ENCODE results near the gene LRMDA.

The LRMDA gene

DNA sequence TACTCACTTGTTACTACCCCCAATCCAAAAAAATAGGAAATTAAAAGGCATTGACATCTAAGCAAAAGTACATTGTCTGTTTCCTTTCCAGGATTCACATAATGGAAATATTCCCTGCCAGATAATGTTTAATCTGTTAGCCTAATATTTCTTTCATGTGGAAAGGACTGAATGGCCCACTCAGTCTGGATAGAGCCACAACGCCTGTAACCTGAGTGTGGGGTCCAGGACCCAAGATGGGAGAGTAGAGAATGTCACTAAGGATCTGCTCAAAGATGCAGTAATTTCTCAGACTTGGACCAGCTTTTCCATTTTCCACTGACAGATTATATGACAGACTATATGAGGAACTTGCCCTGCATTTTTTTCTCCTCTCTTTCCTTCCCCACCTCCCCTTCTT, 1117.3 kb downstream of the LRMDA start:
- POLR2A ChIA-PET, result no interaction called here
- TF ChIP-seq, protein P1, sequence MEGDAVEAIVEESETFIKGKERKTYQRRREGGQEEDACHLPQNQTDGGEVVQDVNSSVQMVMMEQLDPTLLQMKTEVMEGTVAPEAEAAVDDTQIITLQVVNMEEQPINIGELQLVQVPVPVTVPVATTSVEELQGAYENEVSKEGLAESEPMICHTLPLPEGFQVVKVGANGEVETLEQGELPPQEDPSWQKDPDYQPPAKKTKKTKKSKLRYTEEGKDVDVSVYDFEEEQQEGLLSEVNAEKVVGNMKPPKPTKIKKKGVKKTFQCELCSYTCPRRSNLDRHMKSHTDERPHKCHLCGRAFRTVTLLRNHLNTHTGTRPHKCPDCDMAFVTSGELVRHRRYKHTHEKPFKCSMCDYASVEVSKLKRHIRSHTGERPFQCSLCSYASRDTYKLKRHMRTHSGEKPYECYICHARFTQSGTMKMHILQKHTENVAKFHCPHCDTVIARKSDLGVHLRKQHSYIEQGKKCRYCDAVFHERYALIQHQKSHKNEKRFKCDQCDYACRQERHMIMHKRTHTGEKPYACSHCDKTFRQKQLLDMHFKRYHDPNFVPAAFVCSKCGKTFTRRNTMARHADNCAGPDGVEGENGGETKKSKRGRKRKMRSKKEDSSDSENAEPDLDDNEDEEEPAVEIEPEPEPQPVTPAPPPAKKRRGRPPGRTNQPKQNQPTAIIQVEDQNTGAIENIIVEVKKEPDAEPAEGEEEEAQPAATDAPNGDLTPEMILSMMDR (IDR thresholded peaks at IDR 0.05; ENCODE audit: control extremely low read depth, extremely low read depth, low read depth, missing control alignments), result no peak
- no peak for DNase-seq (ENCODE audit: extremely low spot score)
- CTCF ChIA-PET, result no interaction called here

DNA sequence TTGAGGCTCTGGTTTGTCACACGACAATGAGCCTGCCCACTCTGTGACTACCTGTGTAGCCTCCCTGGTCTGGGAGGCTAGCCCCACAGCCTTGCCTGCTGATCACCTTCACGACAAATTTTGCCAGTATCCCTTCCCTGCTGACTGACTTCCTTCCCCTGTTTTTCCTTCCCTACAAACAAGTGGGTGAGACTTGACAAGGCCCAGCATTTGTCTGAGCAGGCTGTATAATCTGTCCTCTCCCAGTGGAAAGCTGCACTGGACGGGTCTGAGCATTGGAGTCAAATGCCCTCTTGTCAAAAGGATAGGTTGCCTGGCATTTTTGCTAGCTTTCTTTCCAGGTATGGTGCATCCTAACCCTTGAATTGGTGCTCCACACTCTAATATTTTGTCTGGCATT, 1117.7 kb downstream of the LRMDA start:
- TF ChIP-seq, protein P1 (IDR thresholded peaks at IDR 0.05; ENCODE audit: control extremely low read depth, extremely low read depth, low read depth, missing control alignments), result no peak
- CTCF ChIA-PET, result no interaction called here
- POLR2A ChIA-PET, result no interaction called here
- no peak for DNase-seq (ENCODE audit: extremely low spot score)

DNA sequence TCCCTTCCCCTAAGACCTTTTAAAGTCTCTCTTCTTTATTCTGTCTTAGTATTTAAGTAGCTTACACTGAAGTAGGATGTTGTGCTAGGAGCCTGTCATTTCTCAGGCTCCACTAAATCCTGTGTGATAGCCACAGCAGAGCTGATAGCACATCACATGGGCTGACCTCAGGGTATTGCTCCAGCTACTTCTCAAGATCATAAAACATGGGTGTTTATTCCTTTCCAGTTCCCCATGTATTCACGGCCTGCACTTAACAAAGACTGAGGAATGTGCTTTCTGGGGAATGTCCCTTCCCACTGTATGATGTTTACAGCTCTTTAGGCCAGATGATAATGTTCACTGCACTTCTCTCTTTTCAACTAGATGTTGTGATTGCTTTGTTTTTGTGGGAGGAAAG, 1119.4 kb downstream of the LRMDA start:
- ChIA-PET CTCF (interaction anchor here (1.7 kb wide), 1 partner anchor 15 kb away, joined by 5 read pairs; no protein-coding TSS in a partner anchor), POLR2A (no interaction called here)
- TF ChIP-seq, protein P1 (IDR thresholded peaks at IDR 0.05; ENCODE audit: control extremely low read depth, extremely low read depth, low read depth, missing control alignments), result no peak
- no peak for DNase-seq (ENCODE audit: extremely low spot score)

DNA sequence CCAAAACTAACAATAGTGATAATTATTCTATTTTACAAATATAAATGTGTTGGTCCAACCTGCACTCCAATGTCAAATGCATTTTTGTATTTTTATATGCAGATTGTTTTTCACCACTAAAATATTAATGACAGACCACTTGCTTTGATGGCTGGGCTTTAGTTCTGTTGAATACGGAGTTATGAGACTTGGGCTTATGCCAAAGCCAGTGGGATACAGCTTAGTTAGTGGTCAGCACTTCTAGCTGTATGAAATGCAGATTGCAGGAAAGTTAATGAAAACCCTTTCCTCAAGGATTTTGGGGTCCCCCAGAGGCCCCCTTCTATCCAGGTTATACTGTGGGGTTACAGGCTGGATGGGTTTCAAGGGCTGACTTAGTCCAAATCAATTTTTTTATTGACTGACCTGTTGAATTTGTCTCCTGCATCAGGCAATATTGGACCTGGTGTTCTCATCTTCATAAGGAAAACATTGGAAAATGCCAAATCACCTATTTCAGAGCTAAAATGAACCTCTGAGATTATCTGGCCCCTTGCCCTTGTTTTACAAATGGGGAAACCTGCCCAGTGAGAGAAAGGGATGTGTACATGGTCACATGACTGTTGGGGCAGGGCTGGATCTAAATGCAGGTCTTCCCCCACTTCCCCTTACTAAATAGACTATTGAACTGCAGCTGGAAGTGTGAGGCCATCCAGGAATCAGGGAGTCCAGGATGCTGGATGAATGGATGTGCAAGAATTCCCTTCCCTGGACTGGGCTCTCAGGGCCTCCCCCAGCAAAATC, 1120.9 kb downstream of the LRMDA start:
- POLR2A ChIA-PET, result no interaction called here
- no peak for DNase-seq (ENCODE audit: extremely low spot score)
- TF ChIP-seq, protein P1 (IDR thresholded peaks at IDR 0.05; ENCODE audit: control extremely low read depth, extremely low read depth, low read depth, missing control alignments), result no peak
- CTCF ChIA-PET, result interaction anchor here (1.7 kb wide), 2 partner anchors 9 to 13 kb away, joined by 5 read pairs; no protein-coding TSS in a partner anchor

DNA sequence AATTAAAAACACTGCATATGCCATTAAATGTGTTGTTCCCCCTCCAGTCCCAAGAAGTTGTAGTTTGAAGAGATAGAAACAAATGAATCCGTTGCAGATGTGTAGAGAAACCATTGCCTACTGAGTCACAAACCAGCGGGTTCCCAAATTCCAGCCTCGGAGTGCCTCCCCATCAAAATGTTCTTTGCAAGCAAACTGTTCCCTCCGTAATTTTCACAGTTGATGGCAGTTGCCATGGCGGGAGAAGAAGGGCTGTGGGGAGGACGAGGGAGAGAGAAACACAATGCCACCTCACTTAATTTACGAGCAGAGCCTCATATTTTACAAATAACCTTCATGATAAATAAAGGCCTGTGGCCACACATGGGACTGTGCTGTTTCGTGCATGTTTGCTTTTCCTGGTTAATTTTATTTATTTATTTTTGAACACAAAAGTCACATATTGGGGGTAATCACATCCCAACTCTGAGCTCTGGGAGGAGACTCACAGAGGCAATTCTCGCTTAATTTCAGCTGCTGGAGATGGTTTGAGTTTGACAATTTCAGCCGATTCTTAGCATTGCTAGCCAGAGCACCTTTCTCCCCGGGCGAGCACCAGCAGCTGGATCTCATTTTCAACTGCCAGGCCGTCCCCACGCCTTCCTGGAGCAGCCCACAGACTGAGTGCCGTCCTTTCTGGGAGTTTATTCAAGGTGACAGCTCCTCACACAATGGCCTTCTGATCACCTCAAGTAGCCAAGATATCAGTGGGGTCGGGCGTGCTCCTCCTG, 1122.0 kb downstream of the LRMDA start:
- no peak for DNase-seq (ENCODE audit: extremely low spot score)
- POLR2A ChIA-PET, result no interaction called here
- TF ChIP-seq, protein P1 (IDR thresholded peaks at IDR 0.05; ENCODE audit: control extremely low read depth, extremely low read depth, low read depth, missing control alignments), result no peak
- CTCF ChIA-PET, result no interaction called here

DNA sequence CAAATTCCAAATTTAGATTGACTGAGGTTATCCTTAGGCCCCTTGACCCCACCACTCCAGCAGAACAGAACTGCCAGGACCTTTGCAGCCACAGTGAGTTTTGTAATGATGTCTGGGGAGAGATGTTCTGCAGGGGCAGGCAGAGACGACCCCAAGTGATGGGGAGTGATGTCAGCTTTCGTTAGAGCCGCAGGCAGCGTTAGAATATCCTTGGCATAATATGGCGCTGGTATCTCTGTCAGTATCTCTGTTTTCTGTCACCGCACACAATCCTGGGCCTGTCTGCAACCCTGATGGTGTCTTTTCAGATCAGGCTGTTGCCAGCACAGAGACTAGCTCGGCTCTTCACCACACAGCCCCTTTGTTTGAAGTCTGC, 1122.6 kb downstream of the LRMDA start:
- no peak for DNase-seq (ENCODE audit: extremely low spot score)
- ChIA-PET CTCF (no interaction called here), POLR2A (no interaction called here)
- TF ChIP-seq, protein P1 (IDR thresholded peaks at IDR 0.05; ENCODE audit: control extremely low read depth, extremely low read depth, low read depth, missing control alignments), result no peak

Data from GM10248 (cell line).